Karpas-422 (cell line): ENCODE measurements around the gene ZNF740. TPM values are rescaled to one million over a fixed set of nuclear protein-coding genes. Genes with fewer than 3 reads are reported as not detected.

Experiments
- DNase-seq: peaks from one replicate; pipeline ENCODE4 v3.0.0-alpha.2; 2015
- H2AFZ ChIP-seq: fragments of 200-600 bp; sonication (generic); 2 replicates; pipeline ENCODE4 v1.6.1; 2014; ENCODE audit warnings: antibody characterized with exemption, low read length, mixed read lengths
- H3K27ac ChIP-seq: fragments of 200-600 bp; sonication (generic); 2 replicates; pipeline ENCODE4 v1.5.1; 2014; ENCODE audit warnings: mild to moderate bottlenecking, low read length, moderate library complexity
- H3K27me3 ChIP-seq: fragments of 200-600 bp; sonication (generic); 2 replicates; pipeline ENCODE4 v1.6.1; 2014; ENCODE audit warnings: low read length, mixed read lengths
- H3K36me3 ChIP-seq: fragments of 200-600 bp; sonication (generic); 2 replicates; pipeline ENCODE4 v1.6.1; 2014; ENCODE audit warnings: low read length, mixed read lengths; ENCODE audit not compliant: insufficient read depth
- H3K4me1 ChIP-seq: fragments of 200-600 bp; sonication (generic); 2 replicates; pipeline ENCODE4 v1.6.1; 2014; ENCODE audit warnings: mild to moderate bottlenecking, low read length, mixed read lengths
- H3K4me2 ChIP-seq: fragments of 200-600 bp; sonication (generic); 2 replicates; pipeline ENCODE4 v1.6.1; 2014; ENCODE audit warnings: low read length, low read depth, mild to moderate bottlenecking; ENCODE audit not compliant: poor library complexity, severe bottlenecking
- H3K4me3 ChIP-seq: fragments of 200-600 bp; sonication (generic); 2 replicates; pipeline ENCODE4 v1.5.1; 2014; ENCODE audit warnings: mild to moderate bottlenecking, antibody characterized with exemption, low read length, mixed read lengths
- H3K79me2 ChIP-seq: fragments of 200-600 bp; sonication (generic); 2 replicates; pipeline ENCODE4 v1.6.1; 2014; ENCODE audit warnings: mild to moderate bottlenecking, low read length, mixed read lengths
- H3K9ac ChIP-seq: fragments of 200-600 bp; sonication (generic); 2 replicates; pipeline ENCODE4 v1.6.0; 2014; ENCODE audit warnings: low read length
- H3K9me2 ChIP-seq: fragments of 200-600 bp; sonication (generic), shearing (Covaris generic); replicated peaks from 2 replicates; pipeline ENCODE4 v1.6.0; 2014; ENCODE audit warnings: mild to moderate bottlenecking, low read length, moderate library complexity; ENCODE audit not compliant: insufficient read depth
- H3K9me3 ChIP-seq: fragments of 300-700, 200-600 bp; sonication (generic); 2 replicates; pipeline ENCODE4 v1.6.1; 2014; ENCODE audit warnings: low read length, mixed read lengths
- H4K20me1 ChIP-seq: fragments of 200-600 bp; sonication (generic); 2 replicates; pipeline ENCODE4 v1.6.1; 2014; ENCODE audit warnings: mild to moderate bottlenecking, antibody characterized with exemption, low read length, low read depth; ENCODE audit not compliant: insufficient read depth
- total RNA-seq: library from RNA; depleted of rRNA; stranded (reverse); fragments of >200 nt; shearing (Covaris generic); gene quantifications from 2 replicates; pipeline ENCODE4 v1.2.3, GENCODE V29; 2014; ENCODE audit warnings: low replicate concordance

The ZNF740 gene
- total RNA-seq, 1 experiment from 2014 or later, result 30.6 TPM

DNA sequence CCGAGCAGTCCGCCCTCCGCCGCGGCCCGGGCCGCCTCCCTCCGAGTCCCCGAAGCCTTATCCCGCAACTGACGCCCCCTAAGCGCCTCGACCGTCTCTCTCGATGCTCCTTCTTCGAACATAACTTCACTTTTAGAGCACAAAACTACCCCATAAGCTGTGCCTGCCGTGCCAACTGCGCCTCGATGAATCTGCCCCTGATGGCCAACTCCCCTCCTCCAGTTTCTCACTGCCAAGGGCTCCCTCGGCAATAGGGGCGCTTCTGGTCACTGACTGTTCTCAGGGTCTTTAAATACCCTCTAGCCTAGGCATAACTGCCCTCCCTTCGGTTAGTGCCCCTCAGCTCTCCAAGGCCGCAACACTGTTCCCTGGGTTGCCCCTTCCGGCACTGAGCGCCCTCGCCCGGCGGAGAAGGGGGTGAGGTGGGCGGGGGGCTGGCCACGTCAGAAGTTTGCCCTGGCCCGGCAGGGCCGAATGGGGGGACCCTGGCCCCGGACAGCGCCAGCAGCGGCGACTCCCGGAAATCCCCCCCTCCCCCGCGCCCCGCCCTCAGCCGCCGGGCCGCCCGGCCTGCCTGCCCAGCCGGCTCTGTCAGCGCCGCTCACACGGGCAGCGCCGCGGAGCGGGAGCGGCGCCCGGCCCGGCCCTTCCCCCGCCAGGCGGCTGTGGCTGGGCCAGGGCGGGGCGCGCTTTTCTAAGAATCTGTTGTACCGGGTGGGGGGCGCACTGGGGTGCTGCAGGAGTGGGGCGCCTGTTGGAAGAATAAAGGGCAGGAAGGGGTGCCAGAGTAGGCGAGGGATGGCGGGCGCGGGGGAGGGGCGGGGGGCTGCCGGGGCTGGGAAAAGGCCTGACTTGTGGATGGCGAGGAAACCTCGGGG is 40.9 kb downstream of the ZNF740 start:
- Histone ChIP-seq H3K27ac (peak overlapping the region; percentile 80), H3K79me2 (no peaks in the 10 kb centered on the region), H3K4me1 (peaks cover 29% of the 10 kb centered on the region), H4K20me1 (no peaks in the 10 kb centered on the region), H3K4me2 (peak overlapping the region; percentile 100), H3K9ac (peak overlapping the region; percentile 91), H3K36me3 (no peaks in the 10 kb centered on the region), H3K9me3 (no peaks in the 10 kb centered on the region), H3K9me2 (no peaks in the 10 kb centered on the region), H3K4me3 (peak overlapping the region; percentile 67), H3K27me3 (0 out of 2 replicates have a peak, but pooled peaks cover 3% of the 10 kb centered on the region), H2AFZ (peak overlapping the region; percentile 100)
- peak; percentile 75 for DNase-seq

- H3K9me3 ChIP-seq, result no peaks in the 10 kb centered on the region
- H3K9ac ChIP-seq, result peak overlapping the region; percentile 91
- H3K9me2 ChIP-seq, result no peaks in the 10 kb centered on the region
- no peaks in the 10 kb centered on the region for H4K20me1 ChIP-seq
- no peak overlapping the region for H3K27ac ChIP-seq
- no peaks in the 10 kb centered on the region for H3K36me3 ChIP-seq
- no peak overlapping the region; the same call in 1 of the 2 replicates for H2AFZ ChIP-seq
- no peak for DNase-seq
- H3K79me2 ChIP-seq, result no peaks in the 10 kb centered on the region
- peak overlapping the region; percentile 100 for H3K4me2 ChIP-seq
- H3K4me1 ChIP-seq, result peaks cover 28% of the 10 kb centered on the region
- peak overlapping the region; percentile 67 for H3K4me3 ChIP-seq
- H3K27me3 ChIP-seq, result 0 out of 2 replicates have a peak, but pooled peaks cover 3% of the 10 kb centered on the region
These were observed 41.7 kb downstream of the ZNF740 start for GRCh38 chr12:53222170-53222721.

DNA sequence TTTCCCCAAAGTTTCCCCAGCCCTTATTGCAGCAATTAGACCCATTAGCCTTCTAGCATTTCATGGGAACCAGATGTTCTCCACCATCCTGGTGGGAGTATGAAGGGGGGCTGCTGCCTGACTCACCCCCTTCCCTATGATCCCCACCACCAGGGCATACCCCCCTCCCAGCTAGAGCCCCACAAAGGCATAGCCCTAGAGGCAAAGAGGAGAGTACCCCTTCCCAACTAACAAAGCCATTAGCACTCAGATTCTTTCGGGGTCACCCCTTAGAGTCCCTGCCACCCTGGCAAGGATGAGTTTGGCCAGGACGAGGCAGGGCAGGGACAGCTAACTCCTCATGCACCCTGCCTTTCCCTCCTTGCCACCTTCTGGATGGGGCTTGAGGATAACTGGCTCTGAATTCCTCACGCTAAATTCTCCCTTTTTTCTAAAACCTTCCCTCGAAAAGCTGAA is 42.3 kb downstream of the ZNF740 start:
- Histone ChIP-seq H2AFZ (no peak overlapping the region), H3K27me3 (0 out of 2 replicates have a peak, but pooled peaks cover 3% of the 10 kb centered on the region), H3K9me3 (no peaks in the 10 kb centered on the region), H3K4me2 (no peak overlapping the region), H3K36me3 (no peaks in the 10 kb centered on the region), H3K4me3 (no peak overlapping the region), H4K20me1 (no peaks in the 10 kb centered on the region), H3K9ac (no peak overlapping the region), H3K4me1 (peaks cover 28% of the 10 kb centered on the region), H3K9me2 (no peaks in the 10 kb centered on the region), H3K79me2 (no peaks in the 10 kb centered on the region), H3K27ac (no peak overlapping the region)
- no peak for DNase-seq

GRCh38 chr12:53223389-53224060 is 43.0 kb downstream of the ZNF740 start:
- Histone ChIP-seq H3K27me3 (0 out of 2 replicates have a peak, but pooled peaks cover 3% of the 10 kb centered on the region), H3K79me2 (no peaks in the 10 kb centered on the region), H3K9me2 (no peaks in the 10 kb centered on the region), H3K36me3 (no peaks in the 10 kb centered on the region), H4K20me1 (no peaks in the 10 kb centered on the region), H2AFZ (no peak overlapping the region), H3K9ac (no peak overlapping the region), H3K4me3 (no peak overlapping the region), H3K9me3 (no peaks in the 10 kb centered on the region), H3K4me1 (peaks cover 28% of the 10 kb centered on the region), H3K4me2 (no peak overlapping the region), H3K27ac (no peak overlapping the region)
- no peak for DNase-seq

GRCh38 chr12:53224061-53224896 is 43.8 kb downstream of the ZNF740 start:
- H3K4me2 ChIP-seq, result no peak overlapping the region
- H4K20me1 ChIP-seq, result no peaks in the 10 kb centered on the region
- 0 out of 2 replicates have a peak, but pooled peaks cover 3% of the 10 kb centered on the region for H3K27me3 ChIP-seq
- no peaks in the 10 kb centered on the region for H3K9me2 ChIP-seq
- no peak overlapping the region for H3K4me3 ChIP-seq
- no peaks in the 10 kb centered on the region for H3K9me3 ChIP-seq
- peaks cover 26% of the 10 kb centered on the region for H3K4me1 ChIP-seq
- H3K27ac ChIP-seq, result no peak overlapping the region
- no peak overlapping the region for H3K9ac ChIP-seq
- H2AFZ ChIP-seq, result no peak overlapping the region
- no peaks in the 10 kb centered on the region for H3K79me2 ChIP-seq
- DNase-seq, result no peak
- H3K36me3 ChIP-seq, result no peaks in the 10 kb centered on the region

DNA sequence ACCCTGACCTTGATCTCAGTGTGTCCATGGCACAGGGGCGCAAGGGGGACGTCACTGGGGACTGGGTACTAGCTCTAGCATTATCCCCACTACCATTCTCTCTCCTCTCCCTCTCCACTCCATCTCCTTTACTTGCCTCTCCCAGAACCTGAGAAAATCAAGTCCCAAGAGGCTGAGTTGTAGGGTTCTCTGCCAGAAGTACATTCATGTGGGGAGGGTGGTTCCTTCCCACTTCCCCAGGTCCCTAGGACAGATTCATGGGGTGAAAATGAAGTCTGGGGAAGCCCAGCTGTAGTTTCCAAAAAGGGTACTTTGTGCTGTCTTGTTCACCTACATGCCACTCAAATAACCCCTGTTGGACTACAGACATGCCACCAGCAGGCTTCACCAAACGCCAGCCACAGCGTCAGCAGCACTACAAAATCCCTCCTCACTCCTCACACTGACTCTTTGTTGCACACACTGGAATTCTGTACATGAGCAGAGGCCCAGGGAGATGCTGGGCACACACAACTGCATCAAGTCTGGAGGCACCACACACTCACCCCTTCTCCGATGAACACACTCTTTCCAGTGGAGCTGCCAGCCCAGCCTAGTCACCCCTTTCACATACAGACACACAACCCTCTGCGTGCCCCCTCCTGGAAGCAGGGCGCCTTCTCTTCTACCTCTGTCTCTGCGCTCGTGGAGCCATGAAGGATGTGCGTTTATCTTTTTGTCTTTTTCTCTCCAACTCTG is 44.5 kb downstream of the ZNF740 start:
- DNase-seq, result no peak
- no peak overlapping the region for H3K27ac ChIP-seq
- no peaks in the 10 kb centered on the region for H3K36me3 ChIP-seq
- H3K9me2 ChIP-seq, result no peaks in the 10 kb centered on the region
- no peak overlapping the region for H3K4me2 ChIP-seq
- no peak overlapping the region for H2AFZ ChIP-seq
- H3K4me1 ChIP-seq, result peaks cover 18% of the 10 kb centered on the region
- no peak overlapping the region for H3K4me3 ChIP-seq
- H4K20me1 ChIP-seq, result no peaks in the 10 kb centered on the region
- no peak overlapping the region for H3K9ac ChIP-seq
- H3K79me2 ChIP-seq, result no peaks in the 10 kb centered on the region
- H3K9me3 ChIP-seq, result no peaks in the 10 kb centered on the region
- no peaks in the 10 kb centered on the region for H3K27me3 ChIP-seq

DNA sequence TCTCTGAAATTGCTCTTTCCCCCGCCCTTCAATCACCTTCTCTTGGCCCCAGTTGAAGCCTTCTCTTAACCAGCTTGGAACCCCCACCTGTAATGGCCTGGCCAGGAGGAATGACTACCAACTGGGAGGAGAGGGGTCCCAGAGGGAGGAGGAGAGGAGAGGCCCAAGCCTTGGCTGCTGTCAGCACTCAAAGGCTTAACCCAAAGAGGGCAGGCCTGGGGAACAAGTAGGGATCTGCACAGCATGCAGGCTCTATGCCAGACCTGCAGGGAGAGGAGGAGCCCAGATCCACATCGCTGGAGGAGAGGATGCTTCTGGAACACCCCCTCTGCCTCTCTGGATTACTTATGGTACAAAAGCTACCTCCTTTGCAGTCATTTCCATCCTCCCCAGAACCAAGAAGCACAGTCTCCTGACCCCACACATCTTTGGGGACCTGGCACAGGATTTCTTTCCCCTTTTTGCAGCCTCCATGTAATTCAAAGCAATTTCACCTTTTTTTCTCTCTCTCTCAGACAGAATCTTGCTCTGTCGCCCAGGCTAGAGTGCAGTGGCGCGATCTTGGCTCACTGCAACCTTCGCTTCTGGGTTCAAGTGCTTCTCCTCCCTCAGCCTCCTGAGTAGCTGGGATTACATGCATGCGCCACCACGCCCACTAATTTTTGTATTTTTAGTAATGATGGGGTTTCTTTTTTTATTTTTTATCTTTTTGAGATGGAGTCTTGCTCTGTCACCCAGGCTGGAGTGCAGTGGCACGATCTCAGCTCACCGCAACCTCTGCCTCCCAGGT is 45.3 kb downstream of the ZNF740 start:
- H2AFZ ChIP-seq, result no peak overlapping the region
- H4K20me1 ChIP-seq, result no peaks in the 10 kb centered on the region
- H3K27ac ChIP-seq, result no peak overlapping the region
- no peak overlapping the region for H3K9ac ChIP-seq
- no peaks in the 10 kb centered on the region for H3K9me3 ChIP-seq
- H3K79me2 ChIP-seq, result no peaks in the 10 kb centered on the region
- H3K27me3 ChIP-seq, result no peaks in the 10 kb centered on the region
- no peak overlapping the region for H3K4me3 ChIP-seq
- no peaks in the 10 kb centered on the region for H3K36me3 ChIP-seq
- H3K4me2 ChIP-seq, result no peak overlapping the region
- DNase-seq, result no peak
- H3K4me1 ChIP-seq, result peaks cover 13% of the 10 kb centered on the region
- H3K9me2 ChIP-seq, result no peaks in the 10 kb centered on the region
